Activated CD8-positive, alpha-beta memory T cell treated with anti-CD3 and anti-CD28 coated beads, Interleukin-2, amount 50 U/mL, for 48 hours (primary cell): ENCODE results near the gene NCAPG2.
"Not testable (repeated sequence)": the region's sequence is repeated elsewhere in the genome, so short reads cannot be mapped to it uniquely, and the experiment has no call there.

Experiments used
- DNase-seq: peaks from one replicate; pipeline ENCODE4 v3.0.0-alpha.2; 2020

NCAPG2 gene

DNA sequence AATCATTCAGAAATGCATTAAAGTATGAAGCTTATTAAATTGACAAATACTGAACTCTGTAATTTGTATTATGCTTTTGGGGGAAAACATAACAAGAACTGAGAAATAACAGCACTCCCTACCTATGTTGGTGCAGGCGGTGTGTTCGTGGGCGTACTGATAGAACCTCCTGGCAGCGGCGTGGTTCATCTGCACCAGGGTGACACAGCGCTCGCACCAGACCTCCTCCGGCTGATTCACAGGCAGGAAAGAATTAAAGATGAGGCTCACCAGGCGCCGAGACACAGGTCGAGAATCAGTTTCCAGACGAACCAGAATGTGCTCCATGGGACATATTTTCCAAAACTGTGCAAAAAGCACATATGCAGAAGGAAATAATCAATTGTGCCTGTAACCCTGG, 40.2 kb downstream of the NCAPG2 start:
- DNase-seq, result no peak

DNA sequence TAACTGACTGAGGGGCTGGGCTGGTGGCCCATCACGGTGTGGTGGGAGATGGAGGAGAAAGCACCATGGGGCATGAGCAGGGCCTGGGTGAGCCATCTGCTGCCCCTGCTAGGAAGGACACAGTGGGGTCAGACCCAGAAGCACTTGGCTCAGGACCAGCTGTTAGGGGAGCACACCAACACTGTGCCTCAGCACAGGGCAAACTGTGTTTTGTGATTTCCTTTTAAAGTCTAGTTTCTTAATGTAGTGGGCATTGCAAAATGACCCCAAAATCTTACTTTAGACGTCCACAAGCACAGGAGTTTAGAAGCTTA, 41.2 kb downstream of the NCAPG2 start:
- no peak for DNase-seq

DNA sequence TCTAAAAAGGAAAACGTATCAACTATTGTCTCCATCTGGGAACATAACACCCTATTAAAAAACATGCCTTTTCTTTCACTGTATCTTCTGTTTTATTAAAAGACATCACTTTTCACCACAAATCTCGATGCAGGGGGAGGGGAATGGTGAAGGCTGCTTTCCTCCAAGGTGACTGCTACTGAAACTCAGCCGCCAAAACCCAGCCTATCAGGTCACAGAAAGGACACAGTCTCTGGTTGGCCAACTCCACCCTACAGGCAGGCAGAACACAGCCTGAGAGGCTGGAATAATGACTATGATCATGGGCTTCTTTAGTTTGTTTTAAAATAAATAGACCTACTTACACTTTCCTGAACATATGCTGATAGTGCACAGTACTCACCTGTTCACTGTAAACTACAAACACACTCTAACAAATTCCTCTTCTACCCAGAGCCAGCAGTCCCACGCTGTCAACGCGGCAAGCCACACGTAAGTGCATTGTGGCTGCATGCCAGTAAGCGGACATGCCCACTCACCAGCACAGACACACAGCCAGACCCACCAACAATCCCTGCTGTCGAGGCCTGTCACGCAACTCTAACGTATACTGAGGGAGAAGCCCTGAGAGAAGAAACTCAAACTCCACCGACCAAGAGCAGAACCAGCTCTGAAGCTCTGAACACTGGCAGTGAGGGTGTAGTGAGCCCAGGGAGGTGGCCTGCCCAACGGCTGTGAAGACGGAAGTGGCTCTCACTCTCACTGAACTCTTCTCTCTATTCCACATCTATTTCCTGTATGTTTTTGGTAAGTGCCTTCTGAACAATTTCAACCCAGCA, 41.8 kb downstream of the NCAPG2 start:
- no peak for DNase-seq

DNA sequence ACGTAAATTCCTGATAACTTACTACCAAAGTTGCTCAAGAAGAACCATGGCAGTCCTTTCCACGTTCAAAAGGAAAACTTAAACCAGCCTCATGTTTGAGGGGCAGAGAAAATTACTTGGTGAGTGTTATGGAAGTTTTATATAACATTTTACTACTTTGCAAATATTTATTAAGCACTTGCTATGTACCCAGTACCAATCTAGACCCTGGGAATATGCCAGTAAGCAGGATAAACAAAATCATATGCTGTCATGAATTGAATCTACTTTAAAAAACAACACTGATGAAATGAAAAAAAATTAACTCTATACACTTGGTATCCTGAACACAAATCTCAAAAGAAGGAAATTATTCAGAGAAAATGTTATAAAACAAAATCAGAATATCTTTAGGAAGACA, 46.1 kb downstream of the NCAPG2 start:
- no peak for DNase-seq

DNA sequence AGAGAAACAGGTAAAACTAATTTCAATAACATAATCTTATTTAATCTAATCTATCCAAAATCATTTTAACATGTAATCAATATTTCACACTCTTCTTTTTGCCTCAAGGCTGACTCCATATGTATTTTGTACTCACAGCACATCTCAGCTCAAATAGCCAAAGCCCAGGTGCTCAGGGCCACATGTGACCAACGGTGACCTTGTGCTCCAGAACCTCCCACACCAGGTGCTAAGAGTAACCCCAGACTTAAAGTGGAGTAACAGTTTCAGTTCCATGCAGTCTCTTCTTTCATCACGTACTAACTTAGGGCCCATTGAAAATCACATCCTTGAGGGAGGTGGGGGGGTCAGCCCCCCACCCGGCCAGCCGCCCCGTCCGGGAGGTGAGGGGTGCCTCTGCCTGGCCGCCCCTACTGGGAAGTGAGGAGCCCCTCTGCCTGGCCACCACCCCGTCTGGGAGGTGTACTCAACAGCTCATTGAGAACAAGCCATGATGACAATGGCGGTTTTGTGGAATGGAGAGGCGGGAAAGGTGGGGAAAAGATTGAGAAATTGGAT, 47.3 kb downstream of the NCAPG2 start:
- DNase-seq, result no peak

DNA sequence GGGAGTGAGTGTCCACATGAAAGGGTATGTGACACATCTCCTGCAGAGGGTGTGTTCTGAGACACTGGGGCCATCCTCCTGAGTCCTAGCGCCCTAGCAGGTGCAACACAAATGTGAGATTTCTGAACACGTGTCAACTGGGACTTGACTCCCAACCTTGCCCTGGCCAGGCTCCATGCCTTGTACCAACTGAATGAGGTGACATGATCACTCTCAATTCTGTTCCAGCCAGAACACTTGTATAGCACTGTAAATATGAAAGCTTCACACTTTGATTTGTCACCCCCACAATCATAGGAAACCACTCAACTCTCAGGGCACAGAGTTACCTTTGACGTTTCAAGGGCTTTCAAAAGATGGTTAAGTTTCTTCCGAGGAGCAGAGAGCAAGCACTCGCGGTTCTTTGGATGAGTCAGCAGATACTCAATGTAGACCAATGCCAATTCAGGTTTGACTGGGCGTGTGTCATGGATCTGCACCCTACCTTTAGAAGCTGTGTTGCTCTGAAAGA, 48.6 kb downstream of the NCAPG2 start:
- peak; percentile 69 for DNase-seq

DNA sequence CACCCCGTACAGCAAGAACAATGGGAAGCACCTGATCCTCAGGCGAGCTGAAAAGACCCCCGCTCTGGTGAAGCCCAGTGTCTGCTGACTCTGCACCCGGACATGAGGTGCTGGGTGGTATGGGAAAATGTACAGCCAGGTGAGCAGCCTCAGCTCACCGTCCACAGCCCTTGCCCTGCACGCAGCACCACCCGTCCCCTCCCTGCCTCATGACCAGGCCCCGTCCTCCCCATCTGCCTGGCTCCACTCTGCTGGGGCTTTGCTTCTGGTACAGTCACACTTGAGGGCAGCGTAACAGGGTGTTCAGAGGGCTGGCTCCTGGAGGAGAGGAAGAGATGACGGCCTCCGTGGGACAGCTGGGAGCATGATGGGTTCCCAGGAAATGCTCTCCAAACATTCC, 49.1 kb downstream of the NCAPG2 start:
- no peak for DNase-seq

DNA sequence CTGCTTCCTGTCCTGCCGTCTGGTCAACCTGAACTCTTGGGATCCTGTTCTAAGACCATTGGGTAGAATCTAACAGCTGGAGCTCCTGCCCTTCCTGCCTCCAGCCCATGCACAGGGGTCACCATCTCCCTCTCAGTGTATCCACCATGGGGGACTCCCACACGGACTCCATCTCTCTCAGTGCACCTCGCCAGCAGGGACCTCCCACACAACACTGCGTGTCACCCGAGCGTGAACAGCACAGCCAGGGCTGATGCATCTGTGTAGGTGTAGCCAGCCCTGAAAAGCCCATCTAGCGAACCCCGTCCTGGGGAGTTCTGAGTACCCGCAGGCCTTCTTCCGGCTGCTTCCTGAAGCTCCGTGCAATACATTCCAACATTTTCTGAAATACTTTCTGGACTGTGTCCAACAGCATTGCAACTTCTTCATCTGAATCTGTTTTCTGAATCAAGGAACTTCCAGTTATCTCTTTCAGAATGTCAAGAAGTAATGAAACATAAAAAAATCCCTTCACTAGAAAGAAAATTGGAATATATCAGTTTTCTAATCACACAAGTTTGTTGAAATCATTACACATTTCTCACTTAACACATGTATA, 52.5 kb downstream of the NCAPG2 start:
- no peak for DNase-seq

DNA sequence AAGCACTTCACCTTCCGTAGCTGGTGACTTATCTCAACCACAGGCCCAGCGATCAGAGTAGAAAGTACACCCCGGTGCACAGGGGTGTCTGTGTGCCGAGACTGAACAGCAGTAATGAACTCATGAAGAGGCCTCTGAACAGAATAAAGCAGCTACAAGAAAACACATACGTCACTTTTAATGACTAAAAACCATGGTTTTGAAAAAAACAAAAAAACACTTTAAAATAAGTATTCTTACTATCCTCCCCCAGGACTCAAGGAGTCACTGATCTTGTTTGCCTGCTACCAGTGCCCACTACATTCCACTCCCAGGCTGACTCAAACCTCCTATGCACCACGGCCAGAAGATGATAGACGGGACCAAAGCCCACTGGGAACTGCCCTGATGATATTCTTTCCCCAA, 53.8 kb downstream of the NCAPG2 start:
- DNase-seq, result no peak

DNA sequence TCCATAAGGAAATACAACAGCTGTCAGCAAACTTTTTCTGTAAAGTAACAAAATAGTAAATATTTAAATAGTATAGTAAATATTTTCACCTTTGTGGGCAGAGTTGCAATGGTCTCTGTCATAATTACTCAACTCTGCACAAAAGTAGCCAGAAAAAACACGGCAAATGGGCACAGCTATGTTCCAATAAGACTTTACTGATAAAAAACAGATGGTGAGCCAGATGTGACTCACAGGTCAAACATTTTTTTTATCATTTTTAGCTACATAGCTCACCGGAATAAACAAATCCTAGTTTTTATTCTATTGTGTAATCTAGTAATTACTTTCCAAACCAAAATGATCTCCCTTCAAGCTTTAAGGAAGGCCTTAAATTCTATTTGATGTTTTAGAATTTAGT, 55.3 kb downstream of the NCAPG2 start:
- DNase-seq, result no peak

DNA sequence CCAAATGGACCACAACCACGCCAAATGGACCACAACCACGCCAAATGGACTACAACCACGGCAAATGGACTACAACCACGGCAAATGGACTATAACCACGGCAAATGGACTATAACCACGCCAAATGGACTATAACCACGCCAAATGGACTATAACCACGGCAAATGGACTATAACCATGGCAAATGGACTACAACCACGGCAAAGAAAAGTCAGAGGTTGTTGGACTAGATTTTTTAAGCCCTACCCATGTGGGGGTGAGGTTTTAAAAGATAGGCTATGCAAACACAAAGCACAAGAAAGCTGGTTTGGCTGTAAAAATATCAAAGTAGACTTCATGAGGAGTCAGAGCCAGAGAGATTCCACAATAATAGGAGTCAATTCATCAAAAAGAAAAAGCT, 55.8 kb downstream of the NCAPG2 start:
- DNase-seq, result no peak

DNA sequence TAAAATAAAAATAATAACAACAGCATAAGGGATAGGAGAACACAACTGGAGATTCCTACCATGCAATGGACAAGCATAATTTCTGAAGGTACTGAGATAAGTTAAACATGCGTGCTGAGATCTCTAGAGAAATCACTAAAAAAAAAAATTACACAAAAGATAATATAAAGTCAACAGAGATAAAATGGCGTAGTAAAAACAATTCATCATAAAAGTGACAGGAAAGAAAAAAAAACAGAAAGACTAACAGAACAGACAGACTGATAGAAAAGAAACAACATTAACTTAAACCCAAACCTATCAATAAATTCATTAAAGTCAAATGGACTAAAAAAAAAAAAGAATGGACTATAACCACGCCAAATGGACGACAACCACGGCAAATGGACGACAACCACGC, 56.4 kb downstream of the NCAPG2 start:
- DNase-seq, result no peak

DNA sequence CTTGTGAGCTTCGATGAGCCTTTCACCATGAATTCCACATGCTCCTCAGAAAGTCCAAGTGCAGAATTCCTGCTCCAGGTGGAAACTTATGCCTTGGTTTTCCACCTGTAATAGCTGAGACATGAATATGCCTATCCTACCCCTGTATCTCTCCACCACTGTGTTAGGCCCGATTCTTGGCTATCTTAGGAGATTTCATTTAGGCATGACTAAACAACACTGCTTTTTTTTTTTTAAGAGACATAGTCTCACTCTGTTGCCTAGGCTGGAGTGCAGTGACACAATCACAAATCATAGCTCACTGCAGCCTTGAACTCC, 57.2 kb downstream of the NCAPG2 start:
- DNase-seq, result no peak

DNA sequence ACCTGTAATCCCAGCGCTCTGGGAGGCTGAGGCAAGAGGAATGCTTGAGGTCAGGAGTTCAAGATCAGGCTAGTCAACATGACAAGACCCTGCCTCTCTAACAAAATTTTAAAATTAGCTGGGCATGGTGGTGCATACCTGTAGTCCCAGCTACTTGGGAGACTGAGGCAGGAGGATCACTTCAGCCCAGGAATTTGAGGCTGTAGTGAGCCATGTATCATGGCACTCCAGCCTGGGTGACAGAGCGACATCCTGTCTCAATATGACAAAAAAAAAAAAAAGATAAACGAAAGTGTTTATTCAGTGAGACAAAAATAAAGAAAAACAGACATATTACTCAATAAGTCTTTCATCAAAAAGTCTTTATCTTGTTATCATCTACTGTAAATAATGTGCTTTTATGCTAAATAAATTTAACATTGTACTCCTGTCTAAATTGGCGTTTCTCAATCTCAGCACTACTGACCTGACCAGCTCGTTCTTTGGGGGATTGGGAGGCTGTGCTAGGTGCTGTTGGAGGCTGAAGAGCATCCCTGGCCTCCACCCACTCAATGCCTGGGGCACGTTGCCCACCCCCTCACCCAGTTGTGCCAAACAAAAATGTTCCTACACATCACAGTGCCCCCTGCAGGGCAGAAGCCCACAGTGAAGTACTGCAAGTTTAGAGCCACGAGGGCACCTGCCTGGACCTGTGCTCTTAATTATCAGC, 57.7 kb downstream of the NCAPG2 start:
- DNase-seq, result no peak

DNA sequence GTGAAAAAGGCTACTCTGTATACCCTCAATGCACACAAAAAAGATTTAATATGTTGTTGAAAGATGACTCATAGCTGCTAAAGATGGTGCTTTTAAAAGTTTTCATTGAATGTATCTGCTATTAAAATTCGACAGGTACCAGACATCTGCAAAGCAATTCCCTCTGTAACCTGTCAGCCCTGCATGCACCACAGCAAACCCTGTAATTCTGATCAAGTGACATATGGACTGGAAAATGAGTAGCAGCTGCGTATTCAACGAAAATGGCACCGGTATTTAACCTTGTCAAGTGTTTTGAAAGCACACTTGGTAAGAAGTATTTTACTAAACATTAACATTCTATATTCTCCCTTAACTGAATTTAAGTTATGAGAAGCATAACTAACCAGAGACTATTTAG, 58.8 kb downstream of the NCAPG2 start:
- DNase-seq, result no peak

DNA sequence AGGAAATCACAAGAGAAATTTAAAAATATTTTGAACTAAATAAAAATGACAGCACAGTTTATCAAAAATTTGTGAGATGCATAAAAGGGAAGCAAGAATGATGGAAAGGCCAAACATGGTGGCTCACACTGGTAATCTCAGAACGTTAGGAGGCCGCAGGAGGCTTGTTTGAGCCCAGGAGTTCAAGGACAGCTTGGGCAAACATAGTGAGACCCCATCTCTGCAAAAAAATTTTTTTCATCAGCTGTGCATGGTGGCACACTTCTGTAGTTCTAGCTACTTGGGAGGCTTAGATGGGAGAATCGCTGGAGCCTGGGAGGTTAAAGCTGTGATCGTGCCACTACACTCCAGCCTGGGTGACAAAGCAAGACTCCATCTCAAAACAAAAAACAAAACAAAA, 62.5 kb downstream of the NCAPG2 start:
- DNase-seq, result no peak

DNA sequence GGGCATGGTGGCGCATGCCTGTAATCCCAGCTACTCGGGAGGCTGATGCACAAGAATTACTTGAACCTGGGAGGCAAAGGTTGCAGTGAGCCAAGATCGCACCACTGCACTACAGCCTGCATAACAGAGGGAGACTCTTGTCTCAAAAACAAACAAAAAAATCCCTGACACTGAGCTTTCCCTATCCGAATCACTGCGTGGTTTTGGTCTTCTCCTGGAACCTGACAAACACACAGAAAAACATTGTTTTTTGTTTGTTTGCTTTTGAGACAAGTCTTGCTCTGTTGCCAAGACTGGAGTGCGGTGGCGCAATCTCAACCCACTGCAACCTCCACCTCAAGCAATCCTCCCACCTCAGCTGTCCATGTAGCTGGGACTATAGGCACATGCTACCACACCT, 66.6 kb downstream of the NCAPG2 start:
- DNase-seq, result no peak

DNA sequence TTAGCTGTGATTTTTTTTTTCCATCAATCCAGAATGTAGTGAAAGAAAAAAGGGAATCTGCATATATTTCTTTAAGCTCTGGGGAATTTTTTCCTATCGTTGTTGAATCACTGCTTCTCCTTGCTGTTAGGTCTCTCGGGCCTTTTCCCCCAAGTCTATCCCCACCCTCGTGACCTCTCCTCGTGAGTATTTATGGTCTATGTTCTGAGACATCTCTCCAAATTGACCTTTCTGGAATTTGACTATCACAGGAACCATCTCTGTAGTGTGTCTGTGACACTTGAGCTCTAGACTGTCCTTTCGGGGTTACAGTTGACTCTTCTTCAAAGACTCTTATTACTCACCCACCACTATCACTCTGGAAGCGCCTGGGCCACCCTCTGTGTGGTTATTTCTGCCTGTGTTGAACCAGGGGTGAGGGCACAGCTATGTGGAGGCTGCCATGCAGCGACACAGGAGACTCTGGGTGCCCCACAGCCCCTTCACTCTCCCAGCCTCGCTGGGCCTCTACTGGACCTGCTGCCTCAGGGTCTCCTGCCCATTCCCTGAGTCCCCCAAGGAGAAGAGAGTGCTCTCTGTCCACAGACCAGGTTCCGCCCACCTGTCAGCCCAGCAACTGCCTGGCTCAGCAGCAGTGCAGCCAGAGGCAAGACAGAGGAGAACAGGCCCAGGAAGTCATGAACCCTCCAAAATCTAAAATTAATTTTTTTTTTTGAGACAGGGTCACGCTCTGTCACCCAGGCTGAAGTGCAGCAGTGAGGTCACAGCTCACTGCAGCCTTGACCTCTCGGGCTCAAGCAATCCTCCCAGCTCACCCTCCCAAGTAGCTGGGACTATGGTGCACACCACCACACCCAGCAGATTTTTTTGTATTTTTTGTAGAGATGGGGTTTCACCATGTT, 71.3 kb downstream of the NCAPG2 start:
- DNase-seq, result no peak

DNA sequence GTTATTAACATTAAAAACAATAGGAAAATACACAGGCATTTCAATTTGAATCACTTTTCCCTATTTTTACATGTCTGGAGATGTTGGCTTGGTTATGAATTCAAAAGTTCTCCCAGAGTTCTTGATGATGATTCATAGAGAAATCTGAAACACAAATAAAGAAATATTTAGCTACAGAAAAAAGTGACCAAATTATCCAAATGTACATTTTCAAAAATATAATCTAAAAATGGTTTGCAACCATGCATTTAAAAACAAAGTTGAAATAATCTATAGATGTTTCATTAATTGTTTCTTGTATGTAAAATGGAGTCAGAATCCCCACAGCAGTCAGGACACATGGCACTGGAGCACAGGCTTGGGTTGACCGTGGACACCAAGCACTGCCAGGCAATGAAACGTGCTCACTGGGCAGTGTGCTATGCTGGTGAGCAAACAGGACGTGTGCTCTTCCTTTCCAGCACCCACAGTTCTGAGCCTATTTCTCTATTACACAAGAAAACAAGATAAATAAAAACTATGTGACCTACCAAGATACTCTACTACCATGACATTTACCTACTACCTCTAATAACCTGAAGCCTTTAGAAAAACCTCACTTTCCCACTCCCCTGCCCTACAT, 72.9 kb downstream of the NCAPG2 start:
- no peak for DNase-seq

DNA sequence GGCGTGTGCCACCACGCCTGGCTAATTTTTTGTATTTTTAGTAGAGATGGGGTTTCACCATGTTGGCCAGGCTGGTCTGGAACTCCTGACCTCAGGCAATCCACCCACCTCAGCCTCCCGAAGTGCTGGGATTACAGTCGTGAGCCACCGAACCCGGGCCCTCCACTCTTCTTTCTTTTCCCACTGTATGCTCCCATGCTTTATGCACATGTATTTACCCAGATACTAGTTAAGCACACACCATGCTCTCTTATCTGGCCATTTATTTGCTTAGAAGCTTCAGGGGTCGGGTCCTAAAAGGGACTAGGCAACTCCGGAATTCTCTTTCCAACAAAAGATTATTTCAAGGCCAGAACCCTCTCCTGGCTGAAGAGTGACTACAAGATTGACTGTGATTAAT, 78.3 kb downstream of the NCAPG2 start:
- not testable (repeated sequence) for DNase-seq

DNA sequence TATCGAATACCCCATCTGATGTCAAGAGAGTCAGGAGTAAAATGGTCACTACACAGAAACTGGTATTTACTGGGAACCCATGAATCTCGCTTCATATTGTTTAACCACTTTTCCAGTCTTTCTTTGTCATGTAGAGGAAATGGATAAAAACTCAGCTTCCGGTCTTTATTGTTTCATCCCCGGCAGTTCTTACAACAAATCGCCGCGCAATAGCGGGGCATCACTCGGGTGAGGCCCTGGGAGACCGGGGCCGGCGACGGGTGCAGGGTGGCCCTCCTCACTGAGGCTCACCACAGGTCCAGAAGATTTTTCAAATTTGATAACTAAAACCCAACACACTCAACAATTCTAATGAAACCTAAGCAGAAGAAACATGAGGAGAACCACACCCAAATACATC, 81.4 kb downstream of the NCAPG2 start:
- no peak for DNase-seq

DNA sequence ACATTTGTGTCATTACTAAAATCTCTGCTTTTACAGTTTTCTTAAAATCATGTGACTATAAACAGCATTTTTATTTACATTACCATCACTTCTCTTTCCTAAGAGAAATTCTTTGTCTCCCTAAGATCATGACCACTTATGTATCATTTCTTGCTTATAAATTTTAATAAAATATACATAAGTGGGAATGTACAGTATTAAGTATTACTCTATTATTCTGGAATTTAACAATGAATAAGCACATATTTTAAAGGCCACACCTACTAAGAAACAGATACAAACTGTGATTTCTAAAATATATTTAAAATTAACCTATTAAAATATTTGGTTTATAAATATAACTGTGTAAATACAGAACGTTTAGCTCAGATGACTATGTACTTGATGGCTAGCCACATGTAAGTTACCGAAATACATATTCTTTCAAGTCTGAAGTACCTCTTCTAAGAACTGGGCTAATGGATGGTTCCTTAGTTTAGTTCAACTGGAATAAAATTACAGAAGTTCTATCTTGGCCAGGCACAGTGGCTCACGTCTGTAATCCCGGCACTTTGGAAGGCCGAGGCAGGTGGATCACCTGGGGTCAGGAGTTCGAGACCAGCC, 83.7 kb downstream of the NCAPG2 start:
- DNase-seq, result no peak
